Measurements from ENCODE around the gene PMPCA. TPM values are rescaled to one million over a fixed set of nuclear protein-coding genes. Genes with fewer than 3 reads are reported as not detected.

The PMPCA gene
- total RNA-seq, 1 experiment from 2014 or later, result 54.9 TPM

- ATAC-seq, result no peak
- Histone ChIP-seq H2AFZ (ENCODE audit: low read length) (no peak overlapping the region), H3K36me3 (ENCODE audit: low read depth, low read length) (peaks cover 4% of the 10 kb centered on the region; the same call in 1 of the 2 replicates), H3K9ac (ENCODE audit: low read length) (no peak overlapping the region), H3K9me3 (ENCODE audit: low read length) (no peaks in the 10 kb centered on the region), H3K4me2 (ENCODE audit: low read length) (no peak overlapping the region), H3F3A (ENCODE audit: low read length, unreplicated experiment) (no peaks in the 10 kb centered on the region), H3K4me1 (ENCODE audit: insufficient read depth, low read length) (peaks cover 14% of the 10 kb centered on the region), H3K27ac (ENCODE audit: low read length) (no peak overlapping the region), H3K9me2 (replicated peaks; ENCODE audit: low read length) (no peaks in the 10 kb centered on the region), H3K79me2 (ENCODE audit: low read length) (peaks cover 32% of the 10 kb centered on the region), H3K27me3 (ENCODE audit: low read length) (no peaks in the 10 kb centered on the region), H4K20me1 (ENCODE audit: low read length) (peaks cover 8% of the 10 kb centered on the region; the same call in 1 of the 2 replicates), H3K4me3 (ENCODE audit: low read length) (no peak overlapping the region)
- no peak for DNase-seq
- POLR2A ChIA-PET (ENCODE audit: unreplicated experiment), result no interaction called here
- CTCF ChIA-PET, result no interaction called here
- no peak for TF ChIP-seq EZH2 (IDR thresholded peaks at IDR 0.05; ENCODE audit: low read length, unreplicated experiment)
- no peak for TF ChIP-seq EZH2phosphoT487 (IDR thresholded peaks at IDR 0.05; ENCODE audit: borderline replicate concordance, low read length)
- TF ChIP-seq CTCF (conservative IDR thresholded peaks at IDR 0.05; ENCODE audit: low read depth, low read length), result no peak
- no TSS peak for BruUV-seq (replicated peaks)
- intact Hi-C loops (cut with micrococcal nuclease), result no loop called here
Observed at GRCh38 chr9:136441191-136441680, 30.8 kb downstream of the PMPCA start.

GRCh38 chr9:136441681-136442245, 31.3 kb downstream of the PMPCA start:
- DNase-seq (no peak), ATAC-seq (no peak)
- no peak overlapping the region for H3K27ac ChIP-seq (ENCODE audit: low read length)
- no peaks in the 10 kb centered on the region for H3F3A ChIP-seq (ENCODE audit: low read length, unreplicated experiment)
- H3K79me2 ChIP-seq (ENCODE audit: low read length), result peaks cover 27% of the 10 kb centered on the region
- no peaks in the 10 kb centered on the region for H3K9me3 ChIP-seq (ENCODE audit: low read length)
- CTCF ChIA-PET, result no interaction called here
- peaks cover 13% of the 10 kb centered on the region for H3K4me1 ChIP-seq (ENCODE audit: insufficient read depth, low read length)
- no peak overlapping the region for H3K4me3 ChIP-seq (ENCODE audit: low read length)
- intact Hi-C loops (cut with micrococcal nuclease), result no loop called here
- H4K20me1 ChIP-seq (ENCODE audit: low read length), result peaks cover 8% of the 10 kb centered on the region; the same call in 1 of the 2 replicates
- POLR2A ChIA-PET (ENCODE audit: unreplicated experiment), result no interaction called here
- H2AFZ ChIP-seq (ENCODE audit: low read length), result no peak overlapping the region
- H3K4me2 ChIP-seq (ENCODE audit: low read length), result no peak overlapping the region
- peaks cover 4% of the 10 kb centered on the region; the same call in 1 of the 2 replicates for H3K36me3 ChIP-seq (ENCODE audit: low read depth, low read length)
- BruUV-seq (replicated peaks), result no TSS peak
- no peaks in the 10 kb centered on the region for H3K27me3 ChIP-seq (ENCODE audit: low read length)
- H3K9me2 ChIP-seq (replicated peaks; ENCODE audit: low read length), result no peaks in the 10 kb centered on the region
- TF ChIP-seq EZH2phosphoT487 (IDR thresholded peaks at IDR 0.05; ENCODE audit: borderline replicate concordance, low read length), result no peak
- no peak for TF ChIP-seq EZH2 (IDR thresholded peaks at IDR 0.05; ENCODE audit: low read length, unreplicated experiment)
- no peak for TF ChIP-seq CTCF (conservative IDR thresholded peaks at IDR 0.05; ENCODE audit: low read depth, low read length)
- H3K9ac ChIP-seq (ENCODE audit: low read length), result no peak overlapping the region

GRCh38 chr9:136442265-136442664, 31.8 kb downstream of the PMPCA start:
- POLR2A ChIA-PET (ENCODE audit: unreplicated experiment), result no interaction called here
- no peaks in the 10 kb centered on the region for H3K9me2 ChIP-seq (replicated peaks; ENCODE audit: low read length)

More at GRCh38 chr9:136442265-136442664, 31.8 kb downstream of the PMPCA start:
- DNase-seq (no peak), ATAC-seq (no peak)
- BruUV-seq (replicated peaks), result no TSS peak
- TF ChIP-seq EZH2 (IDR thresholded peaks at IDR 0.05; ENCODE audit: low read length, unreplicated experiment) (no peak), CTCF (conservative IDR thresholded peaks at IDR 0.05; ENCODE audit: low read depth, low read length) (no peak), EZH2phosphoT487 (IDR thresholded peaks at IDR 0.05; ENCODE audit: borderline replicate concordance, low read length) (no peak)
- no peak overlapping the region for H3K4me2 ChIP-seq (ENCODE audit: low read length)
- CTCF ChIA-PET, result no interaction called here
- H3K36me3 ChIP-seq (ENCODE audit: low read depth, low read length), result peaks cover 4% of the 10 kb centered on the region; the same call in 1 of the 2 replicates
- H4K20me1 ChIP-seq (ENCODE audit: low read length), result 0 out of 2 replicates have a peak, but pooled peaks cover 4% of the 10 kb centered on the region
- peaks cover 8% of the 10 kb centered on the region for H3K4me1 ChIP-seq (ENCODE audit: insufficient read depth, low read length)
- no peak overlapping the region for H3K27ac ChIP-seq (ENCODE audit: low read length)
- H3K4me3 ChIP-seq (ENCODE audit: low read length), result no peak overlapping the region
- H3K79me2 ChIP-seq (ENCODE audit: low read length), result peaks cover 22% of the 10 kb centered on the region
- H3K27me3 ChIP-seq (ENCODE audit: low read length), result no peaks in the 10 kb centered on the region
- no peak overlapping the region for H3K9ac ChIP-seq (ENCODE audit: low read length)
- intact Hi-C loops (cut with micrococcal nuclease), result no loop called here
- no peak overlapping the region for H2AFZ ChIP-seq (ENCODE audit: low read length)
- no peaks in the 10 kb centered on the region for H3K9me3 ChIP-seq (ENCODE audit: low read length)
- no peaks in the 10 kb centered on the region for H3F3A ChIP-seq (ENCODE audit: low read length, unreplicated experiment)
